Adrenal gland (tissue), 19 donors: ENCODE measurements around the gene RNU2-1. TPM values are rescaled to one million over a fixed set of nuclear protein-coding genes. Genes with fewer than 3 reads are reported as not detected.
A peak's percentile ranks its signal among the peaks of the same experiment; 100 is the strongest.
"Not testable (repeated sequence)": the region's sequence is repeated elsewhere in the genome, so short reads cannot be mapped to it uniquely, and the experiment has no call there.

Source experiments
- DNase-seq, 7 donors: peaks; one replicate each; pipeline ENCODE4 v3.0.0-alpha.2; 2019 to 2020
- H3K27ac ChIP-seq, 5 donors: fragments of 200-600 bp; sonication (generic) in 4 of 5; 1 replicate in 3 of 5; 2 replicates in 2 of 5; pipeline versions ENCODE4 v1.5.1 to v1.8.0; 2016 to 2020; ENCODE audit warnings: mild to moderate bottlenecking in 1 of 5
- H3K27me3 ChIP-seq: fragments of 200-600 bp; 2 replicates; pipeline ENCODE4 v1.8.0; 2021
- H3K36me3 ChIP-seq, 2 donors: fragments of 200-600 bp; replicated peaks in 1 of 2; 1 replicate in 1 of 2; 2 replicates in 1 of 2; pipeline versions ENCODE4 v1.5.1 to v1.8.0; 2018 to 2022
- H3K4me1 ChIP-seq, 2 donors: fragments of 200-600 bp; replicated peaks in 1 of 2; 1 replicate in 1 of 2; 2 replicates in 1 of 2; pipeline versions ENCODE4 v1.5.1 to v1.8.0; 2018 to 2021
- H3K4me3 ChIP-seq, 4 donors: fragments of 200-600 bp; sonication (generic) in 3 of 4; one replicate each; pipeline ENCODE4 v1.5.1; 2016 to 2018
- H3K9me3 ChIP-seq, 3 donors: fragments of 200-600 bp; sonication (generic) in 1 of 3; replicated peaks in 1 of 3; 1 replicate in 2 of 3; 2 replicates in 1 of 3; pipeline versions ENCODE4 v1.5.1 to v1.8.0; 2016 to 2021
- WGBS, 4 donors: extraction: QIAGEN DNeasy Blood & Tissue Kit in 2 of 4; methylation state at CpG; one replicate each; pipeline versions ENCODE4 v1.1.5 to v1.1.7; 2013 to 2017; 5-methylcytosine and 5-hydroxymethylcytosine counted together
- intact Hi-C, 2 donors: fragments of 100-400 bp; cut with DNase I; formaldehyde crosslinking; loops; one replicate each; pipeline versions ENCODE4 v1.14.1 to v1.15.0; 2022 to 2023
- long read RNA-seq, 10 donors: library from polyadenylated mRNA in 3 of 10; unstranded in 2 of 10; stranded (forward) in 1 of 10; transcript quantifications; one replicate each; pipeline ENCODE4 v2.0.0 and lab custom pipeline, GENCODE V29; 2021 to 2026
- polyA plus RNA-seq, 3 donors: library from polyadenylated mRNA; stranded (reverse); fragments of 200-250 nt in 2 of 3; fragments of 350-450 nt in 1 of 3; fragmentation: Illumina TruSeq in 1 of 3; extraction: RNeasy Lipid Tissue Mini Kit (QIAGEN cat#74804) in 1 of 3; gene quantifications; one replicate each; pipeline ENCODE4 v1.2.3, GENCODE V29; 2013 to 2014
- total RNA-seq, 9 donors: library from RNA; depleted of rRNA in 4 of 9; stranded (reverse); fragments of >200 nt in 4 of 9; fragments of 120-200 nt in 1 of 9; fragmentation: NEBNext Ultra II Directional in 1 of 9; extraction: Animal tissue kit (Norgen Biotek cat#: 25700) in 1 of 9; gene quantifications; one replicate each; pipeline versions ENCODE4 v1.1.0 to v1.2.4, GENCODE V29; 2013 to 2023
- donor health status: healthy with polysubstance abuse.
- donor health status: Bipolar disorder and iron deficiency.
- donor health status: DM: yes; HTN: yes; CAD: no.
- donor health status: DM: no; HTN: no; CAD: no.
- donor health status: DM: no; HTN: no; CAD: no.
- donor health status: DM: yes; HTN: yes; CAD: no.

Gene RNU2-1
- 1,000 to 10,000 TPM in 4 of 9 donors, not detected in 5; 1,199 to 3,253 (median 2,829) TPM for total RNA-seq
- not detected for polyA plus RNA-seq
- long read RNA-seq, donor 1 = 0 reads
- long read RNA-seq, donor 2 = 0 reads
- long read RNA-seq, donor 3 = 0 reads
- long read RNA-seq, donor 4 = 0 reads
- long read RNA-seq, donor 5 = 0 reads
- long read RNA-seq, donor 6 = 0 reads
- long read RNA-seq, donor 7, partial matches to known transcripts = 0 of 1 reads
- long read RNA-seq, donor 7, other reads (novel, unspliced or antisense) = 0 of 1 reads
- long read RNA-seq, donor 8, partial matches to known transcripts = 0 of 1 reads
- long read RNA-seq, donor 8, other reads (novel, unspliced or antisense) = 0 of 1 reads
- long read RNA-seq, donor 9, partial matches to known transcripts = 0 of 1 reads
- long read RNA-seq, donor 9, other reads (novel, unspliced or antisense) = 0 of 1 reads
- long read RNA-seq, donor 10 = 0 reads

DNA sequence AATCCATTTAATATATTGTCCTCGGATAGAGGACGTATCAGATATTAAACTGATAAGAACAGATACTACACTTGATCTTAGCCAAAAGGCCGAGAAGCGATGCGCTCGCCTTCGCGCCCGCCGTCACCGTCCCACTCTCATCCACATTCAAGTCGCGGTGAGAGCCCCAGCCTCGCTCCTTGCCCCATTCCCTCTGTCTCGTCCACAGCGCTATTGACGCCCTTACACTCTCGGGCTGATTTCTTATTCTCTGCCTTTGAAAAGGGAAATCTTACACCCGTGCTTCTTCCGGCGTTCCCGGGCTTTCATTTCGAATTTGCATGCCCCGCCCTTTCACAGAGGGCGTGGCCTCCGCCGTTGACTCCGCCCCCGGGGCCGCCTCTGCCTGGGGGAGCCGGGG is at the start of gene RNU2-1:
Gene RNU2-1, minus strand, starts transcription at position 101 of the 400 bp plus-strand sequence.
- H3K4me3 ChIP-seq, H3K27me3 ChIP-seq, H3K27ac ChIP-seq, DNase-seq, H3K9me3 ChIP-seq, intact Hi-C loops, H3K4me1 ChIP-seq, H3K36me3 ChIP-seq: not testable (repeated sequence)
- WGBS, 4 donors = no CpG with 5 or more reads among the region's 31 CpGs

DNA sequence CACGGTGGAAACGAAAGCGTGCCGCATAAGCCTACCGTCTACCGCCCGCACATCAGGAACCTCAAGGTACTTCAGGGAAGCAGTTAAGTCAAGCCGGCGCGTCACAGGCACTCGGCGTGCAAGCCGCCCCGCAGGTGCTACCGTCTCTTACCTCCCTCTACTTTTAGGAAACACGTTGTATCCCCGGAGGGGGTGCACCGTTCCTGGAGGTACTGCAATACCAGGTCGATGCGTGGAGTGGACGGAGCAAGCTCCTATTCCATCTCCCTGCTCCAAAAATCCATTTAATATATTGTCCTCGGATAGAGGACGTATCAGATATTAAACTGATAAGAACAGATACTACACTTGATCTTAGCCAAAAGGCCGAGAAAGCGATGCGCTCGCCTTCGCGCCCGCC is 39.1 kb upstream of the RNU2-1 start:
- H3K27me3 ChIP-seq, H3K4me1 ChIP-seq, H3K36me3 ChIP-seq, H3K27ac ChIP-seq, DNase-seq, intact Hi-C loops, H3K9me3 ChIP-seq, H3K4me3 ChIP-seq: not testable (repeated sequence)
- no CpG with 5 or more reads among the region's 30 CpGs for WGBS, 4 donors

DNA sequence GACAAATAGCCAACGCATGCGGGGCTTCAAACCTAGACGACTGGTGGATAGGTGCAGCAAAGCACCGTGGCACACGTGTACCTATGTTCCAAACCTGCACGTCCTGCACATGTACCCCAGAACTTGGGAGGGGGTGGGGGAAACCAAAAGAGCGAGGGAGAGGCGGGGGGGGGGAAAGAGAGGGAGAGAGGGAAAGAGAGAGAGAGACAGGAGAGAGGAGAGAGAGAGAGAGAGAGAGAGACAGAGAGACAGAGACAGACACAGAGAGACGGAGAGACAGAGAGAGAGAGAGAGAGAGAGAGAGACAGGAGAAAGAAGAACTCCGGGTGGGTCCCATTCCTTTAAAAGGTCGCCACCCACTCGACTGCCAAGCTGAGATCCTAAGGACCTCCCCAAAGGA is 38.7 kb upstream of the RNU2-1 start:
- H3K9me3 ChIP-seq, H3K4me1 ChIP-seq, H3K36me3 ChIP-seq, H3K4me3 ChIP-seq, intact Hi-C loops, H3K27ac ChIP-seq, H3K27me3 ChIP-seq: not testable (repeated sequence)
- DNase-seq = peak in 4 of 7 donors; percentile 0 to 6 (median 2)
- no CpG with 5 or more reads among the region's 12 CpGs for WGBS, 4 donors

DNA sequence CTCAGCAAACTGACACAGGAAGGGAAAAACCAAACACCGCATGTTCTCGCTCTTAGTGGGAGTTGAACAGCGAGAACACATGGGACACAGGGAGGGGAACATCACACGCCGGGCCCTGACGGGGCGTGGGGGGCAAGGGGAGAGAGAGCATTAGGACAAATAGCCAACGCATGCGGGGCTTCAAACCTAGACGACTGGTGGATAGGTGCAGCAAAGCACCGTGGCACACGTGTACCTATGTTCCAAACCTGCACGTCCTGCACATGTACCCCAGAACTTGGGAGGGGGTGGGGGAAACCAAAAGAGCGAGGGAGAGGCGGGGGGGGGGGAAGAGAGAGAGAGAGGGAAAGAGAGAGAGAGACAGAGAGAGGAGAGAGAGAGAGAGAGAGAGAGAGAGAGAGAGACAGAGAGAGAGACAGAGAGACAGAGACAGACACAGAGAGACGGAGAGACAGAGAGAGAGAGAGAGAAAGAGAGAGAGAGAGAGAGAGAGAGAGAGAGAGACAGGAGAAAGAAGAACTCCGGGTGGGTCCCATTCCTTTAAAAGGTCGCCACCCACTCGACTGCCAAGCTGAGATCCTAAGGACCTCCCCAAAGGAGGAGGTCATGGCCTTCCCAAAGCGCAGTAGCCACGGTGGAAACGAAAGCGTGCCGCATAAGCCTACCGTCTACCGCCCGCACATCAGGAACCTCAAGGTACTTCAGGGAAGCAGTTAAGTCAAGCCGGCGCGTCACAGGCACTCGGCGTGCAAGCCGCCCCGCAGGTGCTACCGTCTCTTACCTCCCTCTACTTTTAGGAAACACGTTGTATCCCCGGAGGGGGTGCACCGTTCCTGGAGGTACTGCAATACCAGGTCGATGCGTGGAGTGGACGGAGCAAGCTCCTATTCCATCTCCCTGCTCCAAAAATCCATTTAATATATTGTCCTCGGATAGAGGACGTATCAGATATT is 37.1 kb upstream of the RNU2-1 start:
- H3K9me3 ChIP-seq, DNase-seq, H3K27ac ChIP-seq, H3K4me3 ChIP-seq, H3K4me1 ChIP-seq, intact Hi-C loops, H3K36me3 ChIP-seq, H3K27me3 ChIP-seq: not testable (repeated sequence)
- no CpG with 5 or more reads among the region's 43 CpGs for WGBS, 4 donors

DNA sequence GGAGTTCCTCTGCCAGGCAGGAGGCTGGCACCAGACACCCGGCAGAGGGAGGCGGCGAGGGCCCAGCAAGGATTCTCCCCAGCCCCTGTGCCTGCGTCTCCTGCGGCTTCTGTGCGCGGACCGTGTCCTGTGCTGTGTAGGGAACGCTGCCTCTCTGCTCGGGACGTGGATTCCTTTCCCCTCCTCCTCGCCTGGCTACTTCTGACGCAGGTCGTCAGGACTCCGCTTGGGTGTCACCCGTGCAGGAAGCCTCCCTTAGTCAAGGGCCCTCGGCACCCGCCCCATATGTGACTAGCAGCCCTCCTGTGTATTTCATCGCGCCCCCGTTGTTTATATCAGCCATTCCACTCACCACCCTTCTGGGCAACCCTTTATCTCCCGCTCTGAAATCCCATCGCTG is 12.7 kb upstream of the RNU2-1 start:
- H3K27ac ChIP-seq = peak overlapping the region in 1 of 5 donors; percentile 75
- H3K27me3 ChIP-seq, DNase-seq, H3K9me3 ChIP-seq, H3K36me3 ChIP-seq, H3K4me1 ChIP-seq, H3K4me3 ChIP-seq, intact Hi-C loops: not testable (repeated sequence)
- WGBS, 4 donors = 3 to 28% (median 8%) methylated on average over 7 to 18 of the region's 23 CpGs

DNA sequence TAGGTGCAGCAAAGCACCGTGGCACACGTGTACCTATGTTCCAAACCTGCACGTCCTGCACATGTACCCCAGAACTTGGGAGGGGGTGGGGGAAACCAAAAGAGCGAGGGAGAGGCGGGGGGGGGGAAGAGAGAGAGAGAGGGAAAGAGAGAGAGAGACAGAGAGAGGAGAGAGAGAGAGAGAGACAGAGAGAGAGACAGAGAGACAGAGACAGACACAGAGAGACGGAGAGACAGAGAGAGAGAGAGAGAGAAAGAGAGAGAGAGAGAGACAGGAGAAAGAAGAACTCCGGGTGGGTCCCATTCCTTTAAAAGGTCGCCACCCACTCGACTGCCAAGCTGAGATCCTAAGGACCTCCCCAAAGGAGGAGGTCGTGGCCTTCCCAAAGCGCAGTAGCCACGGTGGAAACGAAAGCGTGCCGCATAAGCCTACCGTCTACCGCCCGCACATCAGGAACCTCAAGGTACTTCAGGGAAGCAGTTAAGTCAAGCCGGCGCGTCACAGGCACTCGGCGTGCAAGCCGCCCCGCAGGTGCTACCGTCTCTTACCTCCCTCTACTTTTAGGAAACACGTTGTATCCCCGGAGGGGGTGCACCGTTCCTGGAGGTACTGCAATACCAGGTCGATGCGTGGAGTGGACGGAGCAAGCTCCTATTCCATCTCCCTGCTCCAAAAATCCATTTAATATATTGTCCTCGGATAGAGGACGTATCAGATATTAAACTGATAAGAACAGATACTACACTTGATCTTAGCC is 7.0 kb upstream of the RNU2-1 start:
- H3K4me3 ChIP-seq, H3K36me3 ChIP-seq, H3K9me3 ChIP-seq, H3K27ac ChIP-seq, intact Hi-C loops, H3K4me1 ChIP-seq, DNase-seq, H3K27me3 ChIP-seq: not testable (repeated sequence)
- no CpG with 5 or more reads among the region's 34 CpGs for WGBS, 4 donors

DNA sequence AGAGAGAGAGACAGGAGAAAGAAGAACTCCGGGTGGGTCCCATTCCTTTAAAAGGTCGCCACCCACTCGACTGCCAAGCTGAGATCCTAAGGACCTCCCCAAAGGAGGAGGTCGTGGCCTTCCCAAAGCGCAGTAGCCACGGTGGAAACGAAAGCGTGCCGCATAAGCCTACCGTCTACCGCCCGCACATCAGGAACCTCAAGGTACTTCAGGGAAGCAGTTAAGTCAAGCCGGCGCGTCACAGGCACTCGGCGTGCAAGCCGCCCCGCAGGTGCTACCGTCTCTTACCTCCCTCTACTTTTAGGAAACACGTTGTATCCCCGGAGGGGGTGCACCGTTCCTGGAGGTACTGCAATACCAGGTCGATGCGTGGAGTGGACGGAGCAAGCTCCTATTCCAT is 5.8 kb upstream of the RNU2-1 start:
- intact Hi-C loops, H3K9me3 ChIP-seq, H3K4me1 ChIP-seq, H3K36me3 ChIP-seq, H3K27ac ChIP-seq, DNase-seq, H3K4me3 ChIP-seq, H3K27me3 ChIP-seq: not testable (repeated sequence)
- 0% methylated on average over 1 of the region's 26 CpGs; no CpG with 5 or more reads in 3 of the 4 donors for WGBS, 4 donors

DNA sequence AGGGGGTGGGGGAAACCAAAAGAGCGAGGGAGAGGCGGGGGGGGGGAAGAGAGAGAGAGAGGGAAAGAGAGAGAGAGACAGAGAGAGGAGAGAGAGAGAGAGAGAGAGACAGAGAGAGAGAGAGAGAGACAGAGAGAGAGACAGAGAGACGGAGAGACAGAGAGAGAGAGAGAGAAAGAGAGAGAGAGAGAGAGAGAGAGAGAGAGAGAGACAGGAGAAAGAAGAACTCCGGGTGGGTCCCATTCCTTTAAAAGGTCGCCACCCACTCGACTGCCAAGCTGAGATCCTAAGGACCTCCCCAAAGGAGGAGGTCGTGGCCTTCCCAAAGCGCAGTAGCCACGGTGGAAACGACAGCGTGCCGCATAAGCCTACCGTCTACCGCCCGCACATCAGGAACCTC is 514 bp downstream of the RNU2-1 start:
- WGBS, 4 donors = 0% methylated on average over 2 of the region's 15 CpGs; no CpG with 5 or more reads in 3 of the 4 donors
- H3K27ac ChIP-seq = not testable (repeated sequence)

DNA sequence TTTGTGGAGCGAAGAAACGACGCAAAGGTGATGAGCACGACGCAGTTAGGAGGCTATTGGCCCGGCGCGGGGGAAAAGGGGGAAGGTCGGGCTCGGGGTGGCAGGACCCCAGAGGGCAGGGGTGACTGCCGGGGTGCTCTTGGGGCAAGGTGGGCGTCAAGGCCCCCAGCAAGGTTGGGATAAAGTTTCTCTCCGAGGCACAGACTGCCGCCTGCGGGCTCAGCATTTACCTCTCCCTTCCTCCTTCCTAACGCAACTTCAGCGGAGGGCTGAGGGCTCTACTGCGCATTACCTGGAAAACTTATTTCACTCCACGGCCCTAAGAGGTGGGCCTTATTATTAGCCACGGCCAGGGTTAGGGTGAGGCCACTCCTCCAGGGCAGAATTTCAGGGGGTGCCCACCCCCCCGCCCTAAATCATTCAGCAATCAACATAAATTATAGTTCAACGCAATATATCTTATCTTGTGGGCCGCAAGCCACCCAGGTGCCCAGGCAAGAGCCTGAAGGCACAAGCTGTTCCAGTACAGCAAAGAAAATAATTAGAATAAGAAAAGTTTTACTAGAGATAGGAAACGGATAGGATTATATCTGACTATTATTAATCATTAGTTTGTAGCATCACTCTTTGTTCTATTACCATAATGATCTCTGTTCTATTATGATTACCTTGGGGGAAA is 1.6 kb downstream of the RNU2-1 start:
- H3K36me3 ChIP-seq, intact Hi-C loops, H3K4me3 ChIP-seq, H3K27me3 ChIP-seq, H3K9me3 ChIP-seq, H3K4me1 ChIP-seq: not testable (repeated sequence)
- H3K27ac ChIP-seq = peak overlapping the region in 1 of 5 donors; percentile 29
- DNase-seq = peak; percentile 31 to 77 (median 64)
- 74 to 82% (median 80%) methylated on average over 5 to 20 of the region's 24 CpGs for WGBS, 4 donors

More for the DNA sequence above, 514 bp downstream of the RNU2-1 start:
- H3K27me3 ChIP-seq, H3K4me3 ChIP-seq, intact Hi-C loops, H3K4me1 ChIP-seq, H3K36me3 ChIP-seq, DNase-seq, H3K9me3 ChIP-seq: not testable (repeated sequence)
